Sigmoid colon (tissue), 7 donors: ENCODE measurements around the gene TMEM51. TPM values are rescaled to one million over a fixed set of nuclear protein-coding genes. Genes with fewer than 3 reads are reported as not detected.
A peak's percentile ranks its signal among the peaks of the same experiment; 100 is the strongest.

Source experiments
- DNase-seq: peaks from one replicate; pipeline ENCODE4 v3.0.0-alpha.2; 2019
- H3K27ac ChIP-seq, 4 donors: fragments of 200-600 bp; sonication (generic); one replicate each; pipeline ENCODE4 v1.5.1; 2016 to 2019; ENCODE audit warnings: mild to moderate bottlenecking in 1 of 4
- H3K27me3 ChIP-seq, 3 donors: fragments of 200-600 bp; sonication (generic); one replicate each; pipeline ENCODE4 v1.5.1; 2019; ENCODE audit warnings: mild to moderate bottlenecking in 1 of 3
- H3K36me3 ChIP-seq, 4 donors: fragments of 200-600 bp; sonication (generic); one replicate each; pipeline ENCODE4 v1.5.1; 2016 to 2019
- H3K4me1 ChIP-seq, 4 donors: fragments of 200-600 bp; sonication (generic); one replicate each; pipeline ENCODE4 v1.5.1; 2017 to 2019
- H3K4me3 ChIP-seq, 4 donors: fragments of 200-600 bp; sonication (generic); one replicate each; pipeline ENCODE4 v1.5.1; 2017 to 2019; ENCODE audit warnings: mild to moderate bottlenecking in 2 of 4, moderate library complexity in 1 of 4
- H3K9me3 ChIP-seq, 4 donors: fragments of 200-600 bp in 3 of 4; sonication (generic) in 3 of 4; one replicate each; pipeline versions ENCODE4 v1.5.1 to v1.6.1; 2013 to 2019
- EP300 ChIP-seq, 4 donors: sonication (generic); formaldehyde crosslinking; IDR thresholded peaks; one replicate each; pipeline ENCODE4 v1.6.1; 2017; ENCODE audit warnings: antibody characterized with exemption in 4 of 4
- POLR2A ChIP-seq, 2 donors: fragments of 450-650 bp; IDR thresholded peaks; one replicate each; pipeline ENCODE4 v1.6.1; 2016; ENCODE audit warnings: antibody characterized with exemption in 2 of 2, mild to moderate bottlenecking in 2 of 2, moderate library complexity in 2 of 2
- POLR2AphosphoS5 ChIP-seq, 4 donors: sonication (generic); formaldehyde crosslinking; IDR thresholded peaks; one replicate each; pipeline ENCODE4 v1.6.1; 2017; ENCODE audit warnings: antibody characterized with exemption in 4 of 4
- WGBS, 2 donors: extraction: QIAGEN DNeasy Blood & Tissue Kit; methylation state at CpG; one replicate each; pipeline ENCODE4 v1.1.7; 2013; 5-methylcytosine and 5-hydroxymethylcytosine counted together
- intact Hi-C: fragments of 100-400 bp; cut with DNase I; formaldehyde crosslinking; loops from one replicate; pipeline ENCODE4 v1.15.1; 2023
- polyA plus RNA-seq, 3 donors: library from polyadenylated mRNA; stranded (reverse); fragments of 200-250 nt; gene quantifications; one replicate each; pipeline ENCODE4 v1.2.3, GENCODE V29; 2013
- total RNA-seq, 4 donors: library from RNA; depleted of rRNA; stranded (reverse); fragments of >200 nt; gene quantifications; one replicate each; pipeline ENCODE4 v1.1.0, GENCODE V29; 2016
- TF ChIP-seq, protein P1 (sequence below), 4 experiments: fragments of 450-650 bp in 3 of 4; fragments of 200-600 bp in 1 of 4; IDR thresholded peaks; one replicate each; pipeline ENCODE4 v1.5.1; 2016 to 2019; ENCODE audit warnings: antibody characterized with exemption in 4 of 4, mild to moderate bottlenecking in 3 of 4, moderate library complexity in 2 of 4
- donor health status: healthy with polysubstance abuse.
- donor health status: Bipolar disorder and iron deficiency.
- donor health status: healthy.

Gene TMEM51
- total and polyA plus RNA-seq, 7 donors, result 8.8 to 20.7 (median 15.3) TPM

DNA sequence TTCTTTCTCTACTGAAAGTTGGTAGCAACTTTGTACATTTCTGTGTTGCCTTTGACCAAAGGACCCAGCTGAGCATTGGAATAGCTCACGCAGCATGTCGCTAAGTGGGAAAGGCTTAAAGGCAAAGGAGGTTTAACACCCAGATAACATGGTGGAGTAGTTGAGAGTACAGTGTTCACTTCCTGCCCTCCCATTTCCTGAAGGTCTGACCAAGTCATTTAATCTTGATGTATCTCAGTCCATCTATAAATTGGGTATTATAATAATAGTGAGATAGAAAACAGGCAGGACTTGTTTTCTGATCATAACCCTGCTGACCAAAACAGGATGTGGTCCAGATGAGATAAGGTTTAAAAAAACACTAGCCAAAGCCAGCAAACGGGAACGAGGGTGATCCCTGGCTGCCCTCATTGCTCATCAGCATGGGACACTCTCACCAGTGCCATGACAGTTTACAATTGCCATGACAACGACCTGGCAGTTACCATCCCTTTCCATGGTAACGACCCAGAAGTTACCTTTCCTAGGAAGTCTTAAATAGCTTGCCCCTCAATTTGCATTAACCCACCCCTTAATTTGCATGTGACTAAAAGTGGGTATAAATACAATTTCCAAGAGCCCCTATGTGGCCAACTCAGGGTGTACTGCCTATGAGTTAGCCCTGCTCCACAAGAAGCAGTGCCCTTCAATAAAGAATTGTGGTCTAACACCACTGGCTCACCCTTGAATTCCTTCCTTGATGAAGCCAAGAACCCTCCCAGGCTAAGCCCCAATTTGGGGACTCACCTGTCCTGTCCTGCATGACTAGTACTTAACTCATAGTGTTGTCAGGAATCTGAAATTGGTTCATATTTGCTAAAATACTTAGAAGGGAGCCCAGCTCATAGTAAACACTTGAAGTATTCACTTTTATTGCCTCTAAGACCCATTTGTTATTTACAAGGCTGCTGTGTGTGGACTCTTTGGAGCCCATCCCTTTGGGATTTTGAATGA is 65.0 kb downstream of the TMEM51 start:
- peaks cover 4 to 20% (median 7%) of the 10 kb centered on the region in 4 donors for H3K36me3 ChIP-seq
- H3K27me3 ChIP-seq, result no peaks in the 10 kb centered on the region
- no peak overlapping the region for H3K4me3 ChIP-seq
- peaks cover 0 to 31% (median 24%) of the 10 kb centered on the region in 4 donors for H3K4me1 ChIP-seq
- intact Hi-C loops, result no loop called here
- 74 to 79% methylated on average over 6 of the region's 6 CpGs for WGBS, 2 donors
- peak; percentile 54 for DNase-seq
- H3K27ac ChIP-seq, result no peak overlapping the region
- peak in 1 of 4 donors; percentile 18 for TF ChIP-seq POLR2AphosphoS5 (IDR thresholded peaks at IDR 0.05)
- no peak for TF ChIP-seq POLR2A (IDR thresholded peaks at IDR 0.05)
- TF ChIP-seq, protein P1, sequence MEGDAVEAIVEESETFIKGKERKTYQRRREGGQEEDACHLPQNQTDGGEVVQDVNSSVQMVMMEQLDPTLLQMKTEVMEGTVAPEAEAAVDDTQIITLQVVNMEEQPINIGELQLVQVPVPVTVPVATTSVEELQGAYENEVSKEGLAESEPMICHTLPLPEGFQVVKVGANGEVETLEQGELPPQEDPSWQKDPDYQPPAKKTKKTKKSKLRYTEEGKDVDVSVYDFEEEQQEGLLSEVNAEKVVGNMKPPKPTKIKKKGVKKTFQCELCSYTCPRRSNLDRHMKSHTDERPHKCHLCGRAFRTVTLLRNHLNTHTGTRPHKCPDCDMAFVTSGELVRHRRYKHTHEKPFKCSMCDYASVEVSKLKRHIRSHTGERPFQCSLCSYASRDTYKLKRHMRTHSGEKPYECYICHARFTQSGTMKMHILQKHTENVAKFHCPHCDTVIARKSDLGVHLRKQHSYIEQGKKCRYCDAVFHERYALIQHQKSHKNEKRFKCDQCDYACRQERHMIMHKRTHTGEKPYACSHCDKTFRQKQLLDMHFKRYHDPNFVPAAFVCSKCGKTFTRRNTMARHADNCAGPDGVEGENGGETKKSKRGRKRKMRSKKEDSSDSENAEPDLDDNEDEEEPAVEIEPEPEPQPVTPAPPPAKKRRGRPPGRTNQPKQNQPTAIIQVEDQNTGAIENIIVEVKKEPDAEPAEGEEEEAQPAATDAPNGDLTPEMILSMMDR (IDR thresholded peaks at IDR 0.05), result no peak
- TF ChIP-seq EP300 (IDR thresholded peaks at IDR 0.05), result no peak
- H3K9me3 ChIP-seq, result no peaks in the 10 kb centered on the region

DNA sequence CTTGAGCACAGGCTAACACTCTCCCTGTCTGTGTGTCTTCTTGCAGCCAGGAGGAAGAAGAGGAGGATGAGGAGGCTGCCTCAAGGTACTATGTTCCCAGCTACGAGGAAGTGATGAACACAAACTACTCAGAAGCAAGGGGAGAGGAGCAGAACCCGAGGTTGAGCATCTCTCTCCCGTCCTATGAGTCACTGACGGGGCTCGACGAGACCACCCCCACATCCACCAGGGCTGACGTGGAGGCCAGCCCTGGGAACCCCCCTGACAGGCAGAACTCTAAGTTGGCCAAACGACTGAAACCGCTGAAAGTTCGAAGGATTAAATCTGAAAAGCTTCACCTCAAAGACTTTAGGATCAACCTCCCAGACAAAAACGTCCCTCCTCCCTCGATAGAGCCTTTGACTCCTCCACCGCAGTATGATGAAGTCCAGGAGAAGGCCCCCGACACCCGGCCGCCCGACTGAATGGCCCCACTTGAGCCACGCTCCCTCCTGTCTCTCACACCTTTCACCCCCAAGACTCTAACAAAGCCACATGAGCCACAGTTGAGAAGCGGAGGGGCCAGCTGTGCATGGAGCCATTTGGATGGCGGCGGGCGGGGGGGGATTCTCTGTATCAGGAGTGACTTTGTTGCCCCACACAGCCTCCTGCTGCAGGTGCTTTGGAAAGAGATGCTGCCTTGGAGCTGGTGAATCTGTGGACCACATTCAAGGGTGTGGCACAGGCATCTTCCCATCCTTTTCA is 65.9 kb downstream of the TMEM51 start:
- intact Hi-C loops, result no loop called here
- DNase-seq, result peak; percentile 60
- H3K36me3 ChIP-seq, result peaks cover 4 to 20% (median 7%) of the 10 kb centered on the region in 4 donors
- TF ChIP-seq POLR2AphosphoS5 (IDR thresholded peaks at IDR 0.05) (no peak), EP300 (IDR thresholded peaks at IDR 0.05) (no peak), POLR2A (IDR thresholded peaks at IDR 0.05) (no peak)
- TF ChIP-seq, protein P1 (IDR thresholded peaks at IDR 0.05), result no peak
- H3K4me3 ChIP-seq, result no peak overlapping the region
- H3K27ac ChIP-seq, result no peak overlapping the region
- H3K27me3 ChIP-seq, result no peaks in the 10 kb centered on the region
- no peaks in the 10 kb centered on the region for H3K9me3 ChIP-seq
- WGBS, 2 donors, result 87 to 93% methylated on average over 22 of the region's 22 CpGs
- H3K4me1 ChIP-seq, result peaks cover 0 to 23% (median 15%) of the 10 kb centered on the region in 4 donors

DNA sequence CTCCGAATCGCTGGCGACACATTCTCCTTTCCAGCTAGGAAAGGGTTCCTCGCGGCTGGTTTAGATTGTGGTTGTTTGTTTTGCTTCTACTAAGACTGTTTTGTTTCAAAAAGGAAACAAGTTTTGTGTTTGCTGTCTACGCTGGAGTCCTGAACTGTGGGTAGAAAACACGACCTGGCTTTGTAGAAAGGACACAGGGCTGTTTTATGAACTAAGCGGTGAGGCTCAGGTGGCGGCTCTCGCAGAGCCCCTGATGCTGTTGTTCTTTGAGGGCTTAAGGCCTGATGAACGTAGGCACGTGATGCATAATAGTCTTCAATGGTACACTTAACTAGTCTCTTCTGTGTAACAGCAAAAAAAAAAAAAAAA is 66.5 kb downstream of the TMEM51 start:
- Histone ChIP-seq H3K27me3 (no peaks in the 10 kb centered on the region), H3K27ac (no peak overlapping the region), H3K36me3 (peaks cover 4 to 20% (median 7%) of the 10 kb centered on the region in 4 donors), H3K4me3 (no peak overlapping the region), H3K4me1 (peaks cover 0 to 17% (median 10%) of the 10 kb centered on the region in 4 donors), H3K9me3 (no peaks in the 10 kb centered on the region)
- no peak for DNase-seq
- WGBS, 2 donors, result 83 to 84% methylated on average over 12 of the region's 12 CpGs
- intact Hi-C loops, result no loop called here
- TF ChIP-seq, protein P1 (IDR thresholded peaks at IDR 0.05), result no peak
- TF ChIP-seq POLR2AphosphoS5 (IDR thresholded peaks at IDR 0.05), result no peak
- no peak for TF ChIP-seq EP300 (IDR thresholded peaks at IDR 0.05)
- no peak for TF ChIP-seq POLR2A (IDR thresholded peaks at IDR 0.05)

DNA sequence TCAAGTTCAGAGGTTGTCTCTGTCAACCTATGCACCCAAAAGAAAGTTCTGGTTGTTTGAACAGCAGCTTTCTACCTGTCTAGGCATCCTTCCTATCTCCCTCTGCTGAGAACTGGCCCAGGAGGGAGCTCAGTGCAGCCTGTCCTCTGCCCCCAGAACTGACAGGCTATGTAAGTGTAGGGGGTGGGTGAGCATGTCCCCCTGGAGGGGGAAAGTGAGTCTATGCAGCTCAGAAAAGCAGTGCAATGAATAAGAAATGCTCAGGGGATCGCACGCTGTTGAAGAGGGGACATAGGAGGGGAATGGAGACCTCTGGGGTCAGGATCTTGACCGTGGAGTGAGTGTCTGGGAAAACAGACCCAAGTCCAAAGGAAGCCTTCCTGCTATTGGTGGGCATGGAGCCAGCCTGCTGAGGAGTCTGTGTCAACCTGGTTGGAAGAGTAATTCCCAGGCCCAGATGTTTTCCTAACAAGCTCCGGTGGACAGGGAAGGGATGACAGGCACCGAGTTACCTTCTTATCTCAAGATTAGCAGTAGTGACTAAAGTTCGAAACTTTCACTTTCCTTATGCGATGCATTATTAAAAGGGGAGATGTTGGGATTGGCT is 67.4 kb downstream of the TMEM51 start:
- Histone ChIP-seq H3K27me3 (no peaks in the 10 kb centered on the region), H3K36me3 (peaks cover 4 to 20% (median 7%) of the 10 kb centered on the region in 4 donors), H3K9me3 (no peaks in the 10 kb centered on the region), H3K4me3 (no peak overlapping the region), H3K4me1 (peaks cover 0 to 8% (median 4%) of the 10 kb centered on the region in 4 donors), H3K27ac (no peak overlapping the region)
- WGBS, 2 donors, result 30 to 75% methylated on average over 7 of the region's 7 CpGs
- TF ChIP-seq EP300 (IDR thresholded peaks at IDR 0.05), result no peak
- TF ChIP-seq POLR2A (IDR thresholded peaks at IDR 0.05), result no peak
- TF ChIP-seq POLR2AphosphoS5 (IDR thresholded peaks at IDR 0.05), result no peak
- TF ChIP-seq, protein P1 (IDR thresholded peaks at IDR 0.05), result no peak
- DNase-seq, result peak; percentile 62
- intact Hi-C loops, result no loop called here
